ENCODE results near the gene PGRMC2. TPM values are rescaled to one million over a fixed set of nuclear protein-coding genes. Genes with fewer than 3 reads are reported as not detected.

PGRMC2 gene
- total RNA-seq, 1 donor from 2014 or later = 28.3 TPM

DNA sequence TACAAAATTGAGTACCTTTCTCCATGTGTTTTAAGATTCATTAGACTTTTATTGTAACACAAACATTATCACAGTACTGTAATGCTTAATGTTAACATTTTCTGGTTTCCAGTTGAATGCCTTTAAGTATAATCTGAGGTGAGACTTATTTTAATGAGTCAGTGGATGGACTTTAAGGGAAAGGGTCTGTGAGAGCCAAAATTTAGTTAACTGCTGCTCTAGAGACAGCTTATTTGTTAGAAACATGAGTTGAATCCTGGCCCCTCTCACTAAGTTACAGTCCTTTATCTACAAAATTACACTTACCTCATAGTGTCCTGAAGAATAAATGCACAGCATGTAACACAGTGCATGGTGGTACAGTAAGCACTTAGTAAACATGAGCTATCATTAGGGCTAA lies 66.0 kb downstream of the PGRMC2 start:
- no peak for ATAC-seq (ENCODE audit: low read depth)
- Mint-ChIP-seq H3K4me3 (no peak overlapping the region), H3K27me3 (no peaks in the 10 kb centered on the region), H3K4me1 (no peaks in the 10 kb centered on the region), H3K27ac (no peak overlapping the region), H3K9me3 (no peaks in the 10 kb centered on the region), H3K36me3 (ENCODE audit: low read depth) (no peaks in the 10 kb centered on the region)
- DNase-seq = no peak
- ChIA-PET CTCF (interaction anchor here (1.2 to 1.3 kb wide), 2 partner anchors 10 to 31 kb away, joined by 3 to 4 read pairs; no protein-coding TSS in a partner anchor), POLR2A (no interaction called here)
- TF ChIP-seq, protein P1, sequence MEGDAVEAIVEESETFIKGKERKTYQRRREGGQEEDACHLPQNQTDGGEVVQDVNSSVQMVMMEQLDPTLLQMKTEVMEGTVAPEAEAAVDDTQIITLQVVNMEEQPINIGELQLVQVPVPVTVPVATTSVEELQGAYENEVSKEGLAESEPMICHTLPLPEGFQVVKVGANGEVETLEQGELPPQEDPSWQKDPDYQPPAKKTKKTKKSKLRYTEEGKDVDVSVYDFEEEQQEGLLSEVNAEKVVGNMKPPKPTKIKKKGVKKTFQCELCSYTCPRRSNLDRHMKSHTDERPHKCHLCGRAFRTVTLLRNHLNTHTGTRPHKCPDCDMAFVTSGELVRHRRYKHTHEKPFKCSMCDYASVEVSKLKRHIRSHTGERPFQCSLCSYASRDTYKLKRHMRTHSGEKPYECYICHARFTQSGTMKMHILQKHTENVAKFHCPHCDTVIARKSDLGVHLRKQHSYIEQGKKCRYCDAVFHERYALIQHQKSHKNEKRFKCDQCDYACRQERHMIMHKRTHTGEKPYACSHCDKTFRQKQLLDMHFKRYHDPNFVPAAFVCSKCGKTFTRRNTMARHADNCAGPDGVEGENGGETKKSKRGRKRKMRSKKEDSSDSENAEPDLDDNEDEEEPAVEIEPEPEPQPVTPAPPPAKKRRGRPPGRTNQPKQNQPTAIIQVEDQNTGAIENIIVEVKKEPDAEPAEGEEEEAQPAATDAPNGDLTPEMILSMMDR (IDR thresholded peaks at IDR 0.05) = no peak
- intact Hi-C loops (cut with micrococcal nuclease) = no loop called here

DNA sequence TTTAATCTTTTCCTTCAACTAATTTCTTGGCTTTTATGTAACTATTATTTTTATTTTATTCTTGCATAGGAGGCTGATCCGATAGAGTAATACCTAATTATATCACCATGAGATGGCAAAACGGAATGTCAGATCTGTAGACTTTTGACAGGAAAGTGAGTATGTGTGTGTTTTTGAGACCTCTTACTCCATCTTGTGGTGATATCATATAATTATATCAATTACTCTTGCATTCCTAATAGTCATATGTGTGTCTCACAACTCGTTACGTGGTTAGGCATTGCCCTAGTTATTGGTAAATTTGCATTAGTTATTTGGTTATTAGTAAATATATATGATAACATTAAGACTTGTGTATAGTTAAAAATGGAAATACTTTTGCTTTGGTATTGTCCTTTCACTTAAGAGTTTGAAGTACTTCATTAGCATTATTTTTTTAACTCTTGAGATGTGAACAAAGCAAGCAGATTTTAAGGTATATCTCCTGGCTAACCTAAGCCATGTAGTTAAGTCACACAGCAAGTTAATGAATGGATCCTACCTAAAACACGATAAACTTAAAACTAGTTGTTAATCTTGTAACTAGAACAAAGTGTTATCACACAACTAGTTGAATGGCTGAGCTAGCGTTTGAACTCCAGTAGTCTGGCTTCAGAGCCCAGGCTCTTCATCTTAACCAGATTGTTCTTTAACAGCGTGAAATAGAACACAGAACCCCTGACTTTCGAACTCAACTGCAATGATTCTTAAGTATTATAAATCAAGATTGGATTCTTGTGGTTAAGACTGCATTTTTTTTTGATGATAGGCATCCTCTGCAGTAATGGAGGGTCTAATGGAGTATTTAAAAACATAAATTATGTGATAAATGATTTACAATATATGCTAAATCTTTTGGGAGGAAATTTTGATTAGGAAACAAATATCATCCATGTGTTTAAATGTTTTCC lies 67.1 kb downstream of the PGRMC2 start:
- Mint-ChIP-seq H3K4me3 (no peak overlapping the region), H3K4me1 (no peaks in the 10 kb centered on the region), H3K36me3 (ENCODE audit: low read depth) (no peaks in the 10 kb centered on the region), H3K27me3 (no peaks in the 10 kb centered on the region), H3K27ac (no peak overlapping the region), H3K9me3 (no peaks in the 10 kb centered on the region)
- intact Hi-C loops (cut with micrococcal nuclease) = no loop called here
- ATAC-seq (ENCODE audit: low read depth) (no peak), DNase-seq (no peak)
- POLR2A ChIA-PET = no interaction called here
- CTCF ChIA-PET = interaction anchor here (1.1 to 1.2 kb wide), 2 partner anchors 28 to 30 kb away, joined by 3 read pairs; no protein-coding TSS in a partner anchor
- TF ChIP-seq, protein P1 (IDR thresholded peaks at IDR 0.05) = no peak

Other genes with a start within 250 kb of the PGRMC2 start
- gene LARP1B, start 226.5 kb downstream of the PGRMC2 start, total RNA-seq = 10.7 and 11.5 TPM in 2 replicates

Measured in activated B cell treated with CpG ODN at 0.5 μM for 24 hours (primary cell).